ENCODE results near the gene TRMT112.

DNA sequence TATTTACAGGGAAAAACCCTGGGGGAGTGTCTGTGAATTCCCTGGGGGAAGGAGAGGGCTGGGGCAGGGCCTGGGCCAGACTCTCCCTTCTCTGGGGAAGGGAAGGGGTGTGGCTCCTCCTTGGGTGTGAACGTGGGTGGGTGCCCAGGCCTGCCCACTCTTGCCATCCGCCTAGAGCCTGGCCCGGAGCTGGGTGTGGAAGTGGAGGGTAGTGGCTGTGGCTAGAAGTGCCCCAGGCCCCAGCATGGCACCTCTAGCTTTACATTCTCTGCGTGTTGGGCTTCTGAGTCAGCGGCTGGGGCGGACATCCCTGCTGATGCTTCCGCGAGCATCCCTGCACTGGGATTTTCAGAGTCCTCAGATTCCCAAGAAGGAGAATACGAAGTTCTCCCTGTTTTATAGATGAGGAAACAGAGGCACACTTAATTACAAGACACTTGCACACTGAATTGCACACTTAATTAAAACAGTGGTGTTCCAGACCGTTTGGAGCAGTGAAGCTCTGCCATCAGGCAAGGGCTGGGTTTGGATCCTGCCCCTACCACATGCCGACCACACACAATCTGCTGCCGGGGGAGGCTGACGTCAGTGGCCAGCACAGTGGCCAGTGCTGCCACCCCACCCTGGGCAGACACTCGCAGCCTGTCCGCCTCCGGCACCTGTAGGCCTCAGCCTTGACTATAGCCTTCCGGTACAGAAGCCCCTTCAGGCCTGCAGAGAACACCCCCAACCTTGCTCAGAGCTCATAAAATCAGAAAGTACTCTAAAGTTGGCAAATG, 40.5 kb downstream of the TRMT112 start:
- TF ChIP-seq, protein P1, sequence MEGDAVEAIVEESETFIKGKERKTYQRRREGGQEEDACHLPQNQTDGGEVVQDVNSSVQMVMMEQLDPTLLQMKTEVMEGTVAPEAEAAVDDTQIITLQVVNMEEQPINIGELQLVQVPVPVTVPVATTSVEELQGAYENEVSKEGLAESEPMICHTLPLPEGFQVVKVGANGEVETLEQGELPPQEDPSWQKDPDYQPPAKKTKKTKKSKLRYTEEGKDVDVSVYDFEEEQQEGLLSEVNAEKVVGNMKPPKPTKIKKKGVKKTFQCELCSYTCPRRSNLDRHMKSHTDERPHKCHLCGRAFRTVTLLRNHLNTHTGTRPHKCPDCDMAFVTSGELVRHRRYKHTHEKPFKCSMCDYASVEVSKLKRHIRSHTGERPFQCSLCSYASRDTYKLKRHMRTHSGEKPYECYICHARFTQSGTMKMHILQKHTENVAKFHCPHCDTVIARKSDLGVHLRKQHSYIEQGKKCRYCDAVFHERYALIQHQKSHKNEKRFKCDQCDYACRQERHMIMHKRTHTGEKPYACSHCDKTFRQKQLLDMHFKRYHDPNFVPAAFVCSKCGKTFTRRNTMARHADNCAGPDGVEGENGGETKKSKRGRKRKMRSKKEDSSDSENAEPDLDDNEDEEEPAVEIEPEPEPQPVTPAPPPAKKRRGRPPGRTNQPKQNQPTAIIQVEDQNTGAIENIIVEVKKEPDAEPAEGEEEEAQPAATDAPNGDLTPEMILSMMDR (IDR thresholded peaks at IDR 0.05): no peak
- no peak for TF ChIP-seq POLR2A (IDR thresholded peaks at IDR 0.05)

Data from thyroid gland (tissue), 4 donors.